Measurements from ENCODE around the gene F12. TPM values are rescaled to one million over a fixed set of nuclear protein-coding genes. Genes with fewer than 3 reads are reported as not detected.

Gene F12
- polyA plus RNA-seq, 1 of the 3 experiments (the other 2 are of a cell fraction) = 4.3 TPM

GRCh38 chr5:177444106-177445051 lies 35.0 kb upstream of the F12 start (continued):
- TF ChIP-seq NFIC (IDR thresholded peaks at IDR 0.05; ENCODE audit: borderline replicate concordance) (no peak), GABPA (IDR thresholded peaks at IDR 0.05; ENCODE audit: low read depth) (no peak), TEAD4 (IDR thresholded peaks at IDR 0.05; ENCODE audit: borderline replicate concordance, insufficient read depth) (no peak), YY1 (IDR thresholded peaks at IDR 0.05; ENCODE audit: low read depth) (no peak), ZBTB33 (IDR thresholded peaks at IDR 0.05; ENCODE audit: borderline replicate concordance, low read depth) (no peak)

- no peak overlapping the region for H3K4me3 ChIP-seq (ENCODE audit: low read depth in 2 of 2, low read length in 1 of 2)
- H3K9me2 ChIP-seq = no peaks in the 10 kb centered on the region
- no peak overlapping the region for H2AFZ ChIP-seq (ENCODE audit: low read depth)
- 0 out of 2 replicates have a peak, but pooled peaks cover 9% of the 10 kb centered on the region for H4K20me1 ChIP-seq (ENCODE audit: insufficient read depth)
- H3K36me3 ChIP-seq (replicated peaks in 1 of 2; ENCODE audit: control insufficient read depth in 1 of 2, insufficient read depth in 2 of 2, low read length in 1 of 2) = peaks cover 5 to 13% of the 10 kb centered on the region in 2 experiments
- H3K4me1 ChIP-seq (ENCODE audit: control insufficient read depth in 1 of 2, insufficient read depth in 2 of 2, low read depth in 1 of 2, low read length in 1 of 2) = peaks cover 11 to 24% of the 10 kb centered on the region in 2 experiments
- DNase-seq = no peak
- WGBS (ENCODE audit: low lambda C conversion rate) = 92% methylated on average over 12 of the region's 15 CpGs
- H3K27ac ChIP-seq (ENCODE audit: low read depth in 2 of 2, low read length in 1 of 2) = no peak overlapping the region
- H3K27me3 ChIP-seq (ENCODE audit: insufficient read depth) = no peaks in the 10 kb centered on the region
- no peak overlapping the region for H3K9ac ChIP-seq
- CTCF ChIA-PET = interaction anchor here (0.8 to 15.5 kb wide), 8 partner anchors 11 to 74 kb away, joined by 3 to 318 read pairs (median 44); partner anchors contain the start of genes PDLIM7 and PFN3
- no peaks in the 10 kb centered on the region for H3K9me3 ChIP-seq
- POLR2A ChIA-PET = interaction anchor here (0.7 to 6.1 kb wide), 3 partner anchors 9 to 40 kb away, joined by 4 to 46 read pairs (median 7); no protein-coding TSS in a partner anchor
- no peak overlapping the region for H3K4me2 ChIP-seq
- peaks cover 21% of the 10 kb centered on the region for H3F3A ChIP-seq (replicated peaks; ENCODE audit: insufficient read depth)
- H3K79me2 ChIP-seq (ENCODE audit: insufficient read depth) = peaks cover 23% of the 10 kb centered on the region
- TF ChIP-seq MAX (IDR thresholded peaks at IDR 0.05; ENCODE audit: low read depth) = no peak
- TF ChIP-seq NFIC (IDR thresholded peaks at IDR 0.05; ENCODE audit: borderline replicate concordance) = no peak
- no peak for TF ChIP-seq POLR2AphosphoS5 (IDR thresholded peaks at IDR 0.05; ENCODE audit: low read depth, low read length)
- TF ChIP-seq USF2 (IDR thresholded peaks at IDR 0.05; ENCODE audit: borderline replicate concordance, low read depth, low read length) = no peak
- TF ChIP-seq REST (IDR thresholded peaks at IDR 0.05; ENCODE audit: low read depth, low read length) = no peak
- TF ChIP-seq PBX3 (IDR thresholded peaks at IDR 0.05) = no peak
- TF ChIP-seq SMC3 (IDR thresholded peaks at IDR 0.05; ENCODE audit: low read depth, low read length) = no peak
- TF ChIP-seq MXI1 (IDR thresholded peaks at IDR 0.05; ENCODE audit: low read depth, low read length) = no peak
- no peak for TF ChIP-seq RAD21 (IDR thresholded peaks at IDR 0.05; ENCODE audit: low read length)
- no peak for TF ChIP-seq IRF3 (IDR thresholded peaks at IDR 0.05; ENCODE audit: low read depth, low read length)
- TF ChIP-seq TEAD4 (IDR thresholded peaks at IDR 0.05; ENCODE audit: borderline replicate concordance, insufficient read depth) = no peak
- no peak for TF ChIP-seq FOSL2 (IDR thresholded peaks at IDR 0.05; ENCODE audit: borderline replicate concordance, low read depth)
- TF ChIP-seq USF1 (IDR thresholded peaks at IDR 0.05; ENCODE audit: borderline replicate concordance, low read depth) = no peak
Measured at GRCh38 chr5:177443144-177443983, 34.0 kb upstream of the F12 start.
